ENCODE results near the gene HNF1A. TPM values are rescaled to one million over a fixed set of nuclear protein-coding genes. Genes with fewer than 3 reads are reported as not detected.
"Not testable (repeated sequence)": the region's sequence is repeated elsewhere in the genome, so short reads cannot be mapped to it uniquely, and the experiment has no call there.

Gene HNF1A
- total RNA-seq, 1 donor from 2014 or later, result not detected

DNA sequence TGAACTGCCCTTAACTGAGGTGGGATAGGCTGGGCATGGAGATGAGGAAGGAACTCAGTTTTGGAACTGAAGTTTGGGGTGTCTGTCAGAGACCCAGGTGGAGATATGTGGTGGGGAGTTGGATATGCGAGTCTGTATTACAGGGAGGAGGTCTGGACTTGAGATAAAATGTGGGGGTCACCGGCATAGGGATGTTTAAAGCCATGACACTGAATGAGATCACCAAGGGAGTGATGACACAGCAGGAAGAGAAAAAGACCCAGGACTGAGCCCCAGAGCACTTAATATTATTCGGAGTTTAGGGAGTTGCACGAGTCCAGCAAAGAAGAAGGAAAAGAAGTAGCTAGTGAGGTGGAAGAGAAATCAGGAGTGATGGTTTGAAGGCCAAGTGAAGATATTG, 64.7 kb downstream of the HNF1A start:
- FAIRE-seq (no peak), DNase-seq (ENCODE audit: low read depth) (no peak)
- TF ChIP-seq, protein P1, sequence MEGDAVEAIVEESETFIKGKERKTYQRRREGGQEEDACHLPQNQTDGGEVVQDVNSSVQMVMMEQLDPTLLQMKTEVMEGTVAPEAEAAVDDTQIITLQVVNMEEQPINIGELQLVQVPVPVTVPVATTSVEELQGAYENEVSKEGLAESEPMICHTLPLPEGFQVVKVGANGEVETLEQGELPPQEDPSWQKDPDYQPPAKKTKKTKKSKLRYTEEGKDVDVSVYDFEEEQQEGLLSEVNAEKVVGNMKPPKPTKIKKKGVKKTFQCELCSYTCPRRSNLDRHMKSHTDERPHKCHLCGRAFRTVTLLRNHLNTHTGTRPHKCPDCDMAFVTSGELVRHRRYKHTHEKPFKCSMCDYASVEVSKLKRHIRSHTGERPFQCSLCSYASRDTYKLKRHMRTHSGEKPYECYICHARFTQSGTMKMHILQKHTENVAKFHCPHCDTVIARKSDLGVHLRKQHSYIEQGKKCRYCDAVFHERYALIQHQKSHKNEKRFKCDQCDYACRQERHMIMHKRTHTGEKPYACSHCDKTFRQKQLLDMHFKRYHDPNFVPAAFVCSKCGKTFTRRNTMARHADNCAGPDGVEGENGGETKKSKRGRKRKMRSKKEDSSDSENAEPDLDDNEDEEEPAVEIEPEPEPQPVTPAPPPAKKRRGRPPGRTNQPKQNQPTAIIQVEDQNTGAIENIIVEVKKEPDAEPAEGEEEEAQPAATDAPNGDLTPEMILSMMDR (IDR thresholded peaks at IDR 0.05; ENCODE audit: insufficient read depth, low read length, severe bottlenecking), result no peak
- H3K27me3 ChIP-seq (ENCODE audit: control insufficient read depth, insufficient read depth, low read length), result no peaks in the 10 kb centered on the region
- H3K4me3 ChIP-seq (ENCODE audit: low read depth, low read length), result no peak overlapping the region
- no peaks in the 10 kb centered on the region for H3K36me3 ChIP-seq (ENCODE audit: control insufficient read depth, insufficient read depth, low read length)

DNA sequence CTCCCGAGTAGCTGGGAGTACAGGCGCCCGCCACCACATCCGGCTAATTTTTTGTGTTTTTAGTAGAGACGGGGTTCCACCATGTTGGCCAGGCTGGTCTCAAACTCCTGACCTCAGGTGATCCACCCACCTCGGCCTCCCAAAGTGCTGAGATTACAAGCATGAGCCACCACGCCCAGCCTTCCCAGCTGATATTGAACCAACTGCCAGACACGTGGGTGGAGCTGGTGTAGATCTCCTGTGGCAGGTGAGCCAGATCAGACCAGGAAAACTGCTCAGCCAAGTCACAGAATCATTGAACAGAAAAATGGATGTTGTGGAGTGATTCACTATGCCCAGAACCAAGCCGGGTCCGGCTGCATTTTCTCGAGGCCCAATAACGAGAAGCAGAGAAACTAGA, 69.1 kb downstream of the HNF1A start:
- DNase-seq (ENCODE audit: low read depth); H3K27me3 ChIP-seq (ENCODE audit: control insufficient read depth, insufficient read depth, low read length); H3K36me3 ChIP-seq (ENCODE audit: control insufficient read depth, insufficient read depth, low read length); H3K4me3 ChIP-seq (ENCODE audit: low read depth, low read length); FAIRE-seq: not testable (repeated sequence)

DNA sequence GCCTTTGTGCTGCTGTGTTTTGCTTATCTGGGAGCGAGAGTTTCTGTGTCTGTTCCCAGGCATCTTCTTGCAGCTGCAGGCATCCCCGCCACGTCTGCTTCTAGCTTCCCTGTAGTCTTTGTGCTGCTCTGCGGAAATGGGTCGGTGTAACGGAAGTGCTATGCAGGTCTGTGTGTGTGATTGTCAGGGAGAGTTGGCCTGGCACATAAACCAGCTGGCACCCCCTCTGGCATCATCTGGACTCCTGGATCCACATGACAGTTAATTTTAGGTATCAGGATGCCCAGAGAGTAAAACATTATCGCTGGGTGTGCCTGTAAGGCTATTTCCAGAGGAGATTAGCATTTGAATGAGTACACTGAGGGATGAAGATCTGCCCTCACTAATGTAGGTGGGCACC, 70.1 kb downstream of the HNF1A start:
- TF ChIP-seq, protein P1 (IDR thresholded peaks at IDR 0.05; ENCODE audit: insufficient read depth, low read length, severe bottlenecking), result no peak
- H3K36me3 ChIP-seq (ENCODE audit: control insufficient read depth, insufficient read depth, low read length), result no peaks in the 10 kb centered on the region
- FAIRE-seq, result no peak
- H3K4me3 ChIP-seq (ENCODE audit: low read depth, low read length), result no peak overlapping the region
- DNase-seq (ENCODE audit: low read depth), result no peak
- H3K27me3 ChIP-seq (ENCODE audit: control insufficient read depth, insufficient read depth, low read length), result no peaks in the 10 kb centered on the region

DNA sequence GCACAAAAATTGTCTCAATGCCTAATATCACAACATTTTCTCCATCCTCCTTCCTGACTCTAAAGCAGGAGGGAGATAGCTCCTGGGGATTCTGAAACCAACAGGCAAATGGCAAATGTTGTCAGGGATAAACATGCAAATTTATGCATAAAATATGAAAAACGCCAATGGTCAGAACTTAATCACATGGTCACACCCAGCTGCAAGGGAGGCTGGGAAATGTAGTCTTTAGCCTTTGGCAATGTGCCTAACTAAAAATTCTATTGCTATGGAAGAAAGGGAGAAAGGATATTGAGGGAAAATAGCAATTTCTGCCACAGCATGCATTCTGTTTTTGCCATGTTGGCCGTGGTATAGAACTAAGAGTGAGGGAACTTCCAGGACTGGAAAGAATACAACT, 72.4 kb downstream of the HNF1A start:
- Histone ChIP-seq H3K4me3 (ENCODE audit: low read depth, low read length) (no peak overlapping the region), H3K36me3 (ENCODE audit: control insufficient read depth, insufficient read depth, low read length) (no peaks in the 10 kb centered on the region), H3K27me3 (ENCODE audit: control insufficient read depth, insufficient read depth, low read length) (no peaks in the 10 kb centered on the region)
- FAIRE-seq, result no peak
- no peak for DNase-seq (ENCODE audit: low read depth)
- TF ChIP-seq, protein P1 (IDR thresholded peaks at IDR 0.05; ENCODE audit: insufficient read depth, low read length, severe bottlenecking), result no peak

Other genes with a start within 250 kb of the HNF1A start
- 4.2 and 8.7 TPM in 2 replicates for gene SPPL3, start 74.2 kb upstream of the HNF1A start, total RNA-seq
- 6.3 and 15.1 TPM in 2 replicates for gene C12orf43, start 37.9 kb downstream of the HNF1A start, total RNA-seq
- gene OASL, start 60.7 kb downstream of the HNF1A start, total RNA-seq, result 0.79 and 7.9 TPM in 2 replicates
- under 0.01 and 0.77 TPM in 2 replicates for gene P2RX7, start 154.3 kb downstream of the HNF1A start, total RNA-seq
- 13.4 and 16.4 TPM in 2 replicates for gene P2RX4, start 231.6 kb downstream of the HNF1A start, total RNA-seq

All from bronchial epithelial cell (primary cell).